H1 (cell line): ENCODE data around the gene TBC1D20. TPM values are rescaled to one million over a fixed set of nuclear protein-coding genes. Genes with fewer than 3 reads are reported as not detected.

Experiments used
- CBX5 ChIP-seq: fragments of 300-800, 300-1000 bp; sonication (generic); IDR thresholded peaks from 2 replicates; pipeline ENCODE4 v1.7.1; 2016; ENCODE audit warnings: antibody characterized with exemption, low read length, low read depth
- RAD21 ChIP-seq, 2 experiments: IDR thresholded peaks in 1 of 2; conservative IDR thresholded peaks in 1 of 2; 2 replicates each; pipeline ENCODE4 v1.6.1; 2011; ENCODE audit warnings: low read depth in 2 of 2, low read length in 2 of 2, improper control_type of control experiment in 1 of 2, inconsistent platforms in 1 of 2, mild to moderate bottlenecking in 1 of 2, moderate library complexity in 1 of 2
- polyA plus RNA-seq, 7 experiments: library from polyadenylated mRNA; depleted of rRNA in 3 of 7; stranded (reverse) in 5 of 7; unstranded in 2 of 7; fragments of >200 nt in 5 of 7; fragments of 200-250 nt in 2 of 7; gene quantifications; 1 replicate in 5 of 7; 2 replicates in 1 of 7; 4 replicates in 1 of 7; pipeline versions ENCODE4 v1.2.1 to v1.2.3, GENCODE V29; 2011 to 2013; ENCODE audit warnings: missing spikeins in 2 of 7, mixed read lengths in 2 of 7
- total RNA-seq: library from RNA; stranded (reverse); fragmentation: NEBNext Ultra II Directional; extraction: Animal tissue kit (Norgen Biotek cat#: 25700); gene quantifications from 2 replicates; pipeline ENCODE4 v1.2.1, GENCODE V29; 2021

The TBC1D20 gene
- total and polyA plus RNA-seq, 2 of the 8 experiments (the other 6 are each of a cell fraction or from before 2014, with no cell fraction given) = 14.5 to 17.1 TPM

DNA sequence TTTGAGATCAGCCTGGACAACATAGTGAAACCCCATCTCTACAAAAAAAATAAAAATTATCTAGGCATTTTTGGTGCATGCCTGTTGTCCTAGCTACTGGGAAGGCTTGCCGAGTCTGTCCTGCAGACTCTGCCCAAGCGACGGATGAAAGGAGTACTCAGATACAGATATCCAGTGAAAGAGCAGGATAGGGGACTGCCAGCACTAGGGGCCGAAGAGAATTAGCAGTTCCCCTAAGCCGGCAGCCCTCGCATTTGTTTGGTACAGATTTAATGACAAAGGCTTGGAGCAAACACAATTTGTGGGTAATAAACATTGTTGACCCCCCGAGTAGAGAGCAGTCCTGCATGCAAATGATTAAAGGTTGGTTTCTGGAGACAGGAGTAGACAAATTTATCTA is 5.4 kb upstream of the TBC1D20 start (continued):
- TF ChIP-seq RAD21 (IDR thresholded peaks at IDR 0.05 in 1 of 2, conservative IDR thresholded peaks at IDR 0.05 in 1 of 2; ENCODE audit: low read depth in 2 of 2, low read length in 2 of 2) = no peak
- TF ChIP-seq CBX5 = no peak
- TF ChIP-seq, all 59 proteins: peak for 0
